HCT116 (cell line): ENCODE data around the gene LEMD3. TPM values are rescaled to one million over a fixed set of nuclear protein-coding genes. Genes with fewer than 3 reads are reported as not detected.

Source experiments
- ATAC-seq: fragments of 200-7000 bp; cut with Tn5 transposase; 2 replicates; pipeline ENCODE4 v1.9.1; 2020; ENCODE audit warnings: mild to moderate bottlenecking, moderate library complexity
- BruUV-seq: library from RNA; stranded (reverse); fragments of 400-500 nt; replicated peaks from 2 replicates; lab custom pipeline; 2021; lab: Mats Ljungman, UMichigan
- CTCF ChIA-PET: fragments of 300-600 bp; sonication (Branson Sonifier 250); formaldehyde crosslinking; loops from one replicate; lab custom pipeline; 2021; ENCODE audit warnings: antibody characterized with exemption; lab: Charles Lee
- POLR2A ChIA-PET: fragments of 300-600, 350-600 bp; sonication (Branson Sonifier 250); formaldehyde crosslinking; loops from one replicate; lab custom pipeline; 2021; ENCODE audit warnings: antibody characterized with exemption; lab: Charles Lee
- RAD21 ChIA-PET, 2 experiments: fragments of 300-600 bp; sonication (Branson Sonifier 250); formaldehyde crosslinking; loops; one replicate each; lab custom pipeline; 2023; ENCODE audit warnings: low total read pairs in 2 of 2; ENCODE audit not compliant: uncharacterized antibody in 2 of 2, unreplicated experiment in 2 of 2, low non-redundant PET in 1 of 2; lab: Charles Lee
- DNase-seq: peaks from one replicate; pipeline ENCODE4 v3.0.0-alpha.2; 2010; ENCODE audit warnings: low read depth, low spot score
- H2AFZ ChIP-seq: fragments of 200-600 bp; shearing (Covaris generic), sonication (generic); 2 replicates; pipeline ENCODE4 v1.6.1; 2017; ENCODE audit warnings: low read depth, mixed run types, mixed read lengths, antibody characterized with exemption, low read length; ENCODE audit not compliant: poor library complexity, severe bottlenecking
- H3K27ac ChIP-seq: 2 replicates; pipeline ENCODE4 v1.5.1; 2012; ENCODE audit warnings: low read depth, low read length
- H3K27me3 ChIP-seq: fragments of 200-600 bp; sonication (generic); 2 replicates; pipeline ENCODE4 v1.6.1; 2016; ENCODE audit warnings: mixed run types, low read length, mixed read lengths; ENCODE audit not compliant: insufficient read depth
- H3K36me3 ChIP-seq, 2 experiments: fragments of 200-500 bp in 1 of 2; fragments of 200-600 bp in 1 of 2; sonication (Bioruptor generic) in 1 of 2; sonication (generic) in 1 of 2; 2 replicates each; pipeline versions ENCODE4 v1.5.1 to v1.6.1; 2014 to 2016; ENCODE audit warnings: low read length in 2 of 2, inconsistent platforms in 1 of 2, mixed read lengths in 1 of 2, mixed run types in 1 of 2; ENCODE audit not compliant: insufficient read depth in 2 of 2, control insufficient read depth in 1 of 2
- H3K4me1 ChIP-seq, 2 experiments: fragments of 200-600 bp in 1 of 2; sonication (generic) in 1 of 2; 2 replicates each; pipeline versions ENCODE4 v1.5.1 to v1.6.1; 2012 to 2017; ENCODE audit warnings: low read length in 2 of 2, inconsistent platforms in 1 of 2, mild to moderate bottlenecking in 1 of 2, mixed read lengths in 1 of 2, mixed run types in 1 of 2, moderate library complexity in 1 of 2; ENCODE audit not compliant: insufficient read depth in 2 of 2, control insufficient read depth in 1 of 2
- H3K4me2 ChIP-seq: fragments of 200-600 bp; sonication (generic); 2 replicates; pipeline ENCODE4 v1.6.1; 2017; ENCODE audit warnings: mixed run types, low read length, mixed read lengths
- H3K4me3 ChIP-seq, 2 experiments: fragments of 200-600 bp in 1 of 2; sonication (generic) in 1 of 2; replicated peaks in 1 of 2; 2 replicates each; pipeline ENCODE4 v1.5.1; 2011 to 2016; ENCODE audit warnings: low read length in 2 of 2, control low read depth in 1 of 2, low read depth in 1 of 2, mild to moderate bottlenecking in 1 of 2, mixed read lengths in 1 of 2, mixed run types in 1 of 2
- H3K79me2 ChIP-seq: fragments of 200-600 bp; sonication (generic); 2 replicates; pipeline ENCODE4 v1.6.1; 2017; ENCODE audit warnings: mild to moderate bottlenecking, mixed run types, low read length, moderate library complexity, mixed read lengths; ENCODE audit not compliant: insufficient read depth
- H3K9ac ChIP-seq: fragments of 200-600 bp; sonication (generic); 2 replicates; pipeline ENCODE4 v1.6.1; 2016; ENCODE audit warnings: low read length, mixed read lengths
- H3K9me2 ChIP-seq: fragments of 200-600 bp; sonication (generic), shearing (Covaris generic); 2 replicates; pipeline ENCODE4 v1.6.1; 2017; ENCODE audit warnings: mixed run types, mild to moderate bottlenecking, moderate library complexity; ENCODE audit not compliant: insufficient read depth
- H3K9me3 ChIP-seq, 2 experiments: fragments of 200-500 bp in 1 of 2; fragments of 200-600 bp in 1 of 2; sonication (Bioruptor generic) in 1 of 2; sonication (generic) in 1 of 2; 2 replicates each; pipeline ENCODE4 v1.6.1; 2014 to 2017; ENCODE audit warnings: low read length in 2 of 2, mixed read lengths in 2 of 2, inconsistent platforms in 1 of 2, low read depth in 1 of 2, mild to moderate bottlenecking in 1 of 2, mixed run types in 1 of 2, moderate library complexity in 1 of 2; ENCODE audit not compliant: control insufficient read depth in 1 of 2, insufficient read depth in 1 of 2
- H4K20me1 ChIP-seq: fragments of 200-600 bp; sonication (generic), shearing (Covaris generic); 2 replicates; pipeline ENCODE4 v1.6.1; 2017; ENCODE audit warnings: mixed run types, mild to moderate bottlenecking, moderate library complexity; ENCODE audit not compliant: insufficient read depth
- ATF3 ChIP-seq: IDR thresholded peaks from 2 replicates; pipeline ENCODE4 v1.6.1; 2012
- CBX3 ChIP-seq: IDR thresholded peaks from 2 replicates; pipeline ENCODE4 v1.6.1; 2012; ENCODE audit warnings: low read depth
- CEBPB ChIP-seq: IDR thresholded peaks from 2 replicates; pipeline ENCODE4 v1.6.1; 2012; ENCODE audit warnings: low read depth
- CTCF ChIP-seq, 3 experiments: fragments of 200-600 bp in 1 of 3; sonication (generic) in 1 of 3; IDR thresholded peaks in 2 of 3; conservative IDR thresholded peaks in 1 of 3; 2 replicates each; pipeline ENCODE4 v1.5.1; 2012 to 2017; ENCODE audit warnings: low read depth in 2 of 3, low read length in 2 of 3, antibody characterized with exemption in 1 of 3, borderline replicate concordance in 1 of 3, control low read depth in 1 of 3, mild to moderate bottlenecking in 1 of 3, mixed read lengths in 1 of 3, mixed run types in 1 of 3, moderate library complexity in 1 of 3; ENCODE audit not compliant: insufficient read depth in 1 of 3
- EGR1 ChIP-seq: IDR thresholded peaks from 2 replicates; pipeline ENCODE4 v1.6.1; 2012; ENCODE audit warnings: low read depth
- ELF1 ChIP-seq: IDR thresholded peaks from 2 replicates; pipeline ENCODE4 v1.6.1; 2012; ENCODE audit warnings: low read depth, borderline replicate concordance
- EZH2 ChIP-seq: fragments of 200-600 bp; sonication (generic); IDR thresholded peaks from 2 replicates; pipeline ENCODE4 v1.6.1; 2017; ENCODE audit warnings: antibody characterized with exemption, mixed run types
- JUND ChIP-seq: IDR thresholded peaks from 2 replicates; pipeline ENCODE4 v1.6.1; 2012
- POLR2A ChIP-seq: IDR thresholded peaks from 2 replicates; pipeline ENCODE4 v1.7.0; 2011; ENCODE audit warnings: borderline replicate concordance; ENCODE audit not compliant: insufficient read depth, insufficient read length; ENCODE audit errors: extremely low read depth
- POLR2AphosphoS5 ChIP-seq: IDR thresholded peaks from 2 replicates; pipeline ENCODE4 v1.6.1; 2011; ENCODE audit warnings: mild to moderate bottlenecking, low read depth, low read length, moderate library complexity
- RAD21 ChIP-seq: IDR thresholded peaks from 2 replicates; pipeline ENCODE4 v1.6.1; 2012; ENCODE audit warnings: low read depth, mild to moderate bottlenecking
- SIN3A ChIP-seq: IDR thresholded peaks from 2 replicates; pipeline ENCODE4 v1.6.1; 2012; ENCODE audit warnings: low read depth
- SP1 ChIP-seq: IDR thresholded peaks from 2 replicates; pipeline ENCODE4 v1.6.1; 2012; ENCODE audit warnings: low read depth
- SRF ChIP-seq: IDR thresholded peaks from 2 replicates; pipeline ENCODE4 v1.6.1; 2012; ENCODE audit warnings: low read depth
- TCF7L2 ChIP-seq: IDR thresholded peaks from 2 replicates; pipeline ENCODE4 v1.7.0; 2011; ENCODE audit warnings: borderline replicate concordance, inconsistent platforms; ENCODE audit not compliant: insufficient read depth, insufficient read length; ENCODE audit errors: extremely low read depth
- YY1 ChIP-seq: IDR thresholded peaks from 2 replicates; pipeline ENCODE4 v1.6.1; 2011; ENCODE audit warnings: low read length, low read depth, moderate library complexity, mild to moderate bottlenecking; ENCODE audit not compliant: insufficient replicate concordance; ENCODE audit errors: extremely low read depth
- ZBTB33 ChIP-seq: IDR thresholded peaks from 2 replicates; pipeline ENCODE4 v1.6.1; 2011; ENCODE audit warnings: mild to moderate bottlenecking, low read length, moderate library complexity; ENCODE audit not compliant: insufficient replicate concordance; ENCODE audit errors: extremely low read depth
- ZFX ChIP-seq: fragments of 450-650 bp; IDR thresholded peaks from 2 replicates; pipeline ENCODE4 v1.6.1; 2017
- ZNF274 ChIP-seq: fragments of 200-500 bp; sonication (Bioruptor generic); IDR thresholded peaks from 2 replicates; pipeline ENCODE4 v1.6.1; 2014; ENCODE audit warnings: mild to moderate bottlenecking, low read depth, low read length, inconsistent platforms
- intact Hi-C: fragments of 100-400 bp; cut with micrococcal nuclease; formaldehyde crosslinking; loops from 2 replicates; pipeline ENCODE4 v1.10.0; 2022
- total RNA-seq: library from RNA; stranded (reverse); gene quantifications from one replicate; pipeline ENCODE4 v1.2.1, GENCODE V29; 2021; ENCODE audit not compliant: unreplicated experiment

The LEMD3 gene
- total RNA-seq, 1 experiment from 2014 or later = 28.7 TPM

- ChIA-PET CTCF (interaction anchor here (0.7 kb wide), 1 partner anchor 8 kb away, joined by 3 read pairs; no protein-coding TSS in a partner anchor), RAD21 (interaction anchor here in 1 of 2 experiments (0.6 kb wide), 1 partner anchor 355 kb away, joined by 3 read pairs; no protein-coding TSS in a partner anchor), POLR2A (no interaction called here)
- Histone ChIP-seq H3K36me3 (no peaks in the 10 kb centered on the region), H3K9me2 (no peaks in the 10 kb centered on the region), H3K4me2 (no peak overlapping the region), H3K27me3 (no peaks in the 10 kb centered on the region), H3K9me3 (no peaks in the 10 kb centered on the region), H4K20me1 (no peaks in the 10 kb centered on the region), H3K79me2 (no peaks in the 10 kb centered on the region), H3K27ac (no peak overlapping the region), H3K4me1 (no peaks in the 10 kb centered on the region), H3K4me3 (no peak overlapping the region), H2AFZ (no peak overlapping the region), H3K9ac (no peak overlapping the region)
- BruUV-seq = no TSS peak
- no peak for TF ChIP-seq RAD21
- no peak for TF ChIP-seq POLR2A
- TF ChIP-seq ZNF274 = no peak
- no peak for TF ChIP-seq SIN3A
- TF ChIP-seq EZH2 = no peak
- TF ChIP-seq CEBPB = no peak
- no peak for TF ChIP-seq EGR1
- no peak for TF ChIP-seq ELF1
- no peak for TF ChIP-seq ZFX
- TF ChIP-seq CTCF (IDR thresholded peaks at IDR 0.05 in 2 of 3, conservative IDR thresholded peaks at IDR 0.05 in 1 of 3; ENCODE audit: borderline replicate concordance in 1 of 3, insufficient read depth in 1 of 3, low read depth in 2 of 3, low read length in 2 of 3) = no peak
- no peak for TF ChIP-seq YY1
- TF ChIP-seq ATF3 = no peak
- TF ChIP-seq POLR2AphosphoS5 = no peak
- no peak for TF ChIP-seq TCF7L2
- no peak for TF ChIP-seq SRF
- no peak for TF ChIP-seq CBX3
- no peak for TF ChIP-seq ZBTB33
- TF ChIP-seq SP1 = no peak
- TF ChIP-seq JUND = no peak
- no peak for ATAC-seq
- no peak for DNase-seq
- intact Hi-C loops = no loop called here
Observed at GRCh38 chr12:65139389-65139788, 30.0 kb upstream of the LEMD3 start.
